ENCODE results near the gene SEZ6. TPM values are rescaled to one million over a fixed set of nuclear protein-coding genes. Genes with fewer than 3 reads are reported as not detected.
A peak's percentile ranks its signal among the peaks of the same experiment; 100 is the strongest.

The SEZ6 gene
- total RNA-seq, 2 donors from 2014 or later = 0.43 TPM; not detected in 1

- no peaks in the 10 kb centered on the region for H3K36me3 Mint-ChIP-seq
- H3K27ac Mint-ChIP-seq = no peak overlapping the region
- H3K9me3 Mint-ChIP-seq = no peaks in the 10 kb centered on the region
- no peak for DNase-seq (ENCODE audit: low spot score in 2 of 2)
- no peak for ATAC-seq
Observed at GRCh38 chr17:28992625-28993600, 12.9 kb downstream of the SEZ6 start.

GRCh38 chr17:28992185-28992584 is 13.6 kb downstream of the SEZ6 start:
- Mint-ChIP-seq H3K36me3 (no peaks in the 10 kb centered on the region), H3K9me3 (no peaks in the 10 kb centered on the region), H3K27ac (no peak overlapping the region)
- DNase-seq (ENCODE audit: low spot score in 2 of 2) (no peak), ATAC-seq (no peak)

GRCh38 chr17:28991779-28992178 is 14.1 kb downstream of the SEZ6 start:
- no peak overlapping the region for H3K27ac Mint-ChIP-seq
- DNase-seq (ENCODE audit: low spot score in 2 of 2) (no peak), ATAC-seq (no peak)
- no peaks in the 10 kb centered on the region for H3K36me3 Mint-ChIP-seq
- no peaks in the 10 kb centered on the region for H3K9me3 Mint-ChIP-seq

- ATAC-seq (no peak), DNase-seq (ENCODE audit: low spot score in 2 of 2) (no peak)
- H3K27ac Mint-ChIP-seq = no peak overlapping the region
- no peaks in the 10 kb centered on the region for H3K9me3 Mint-ChIP-seq
- H3K36me3 Mint-ChIP-seq = no peaks in the 10 kb centered on the region
Observed at GRCh38 chr17:28989028-28989427, 16.8 kb downstream of the SEZ6 start.

GRCh38 chr17:28988475-28988874 is 17.4 kb downstream of the SEZ6 start:
- DNase-seq (ENCODE audit: low spot score in 2 of 2) (no peak), ATAC-seq (no peak)
- H3K9me3 Mint-ChIP-seq = peaks cover 0 to 3% of the 10 kb centered on the region in 2 donors
- H3K27ac Mint-ChIP-seq = no peak overlapping the region
- H3K36me3 Mint-ChIP-seq = no peaks in the 10 kb centered on the region

- ATAC-seq = no peak
- Mint-ChIP-seq H3K27ac (peak overlapping the region in 1 of 2 donors; percentile 44), H3K9me3 (peaks cover 3 to 7% of the 10 kb centered on the region in 2 donors), H3K36me3 (no peaks in the 10 kb centered on the region)
- DNase-seq (ENCODE audit: low spot score in 2 of 2) = no peak
Observed at GRCh38 chr17:28986714-28987655, 18.8 kb downstream of the SEZ6 start.

- ATAC-seq = no peak
- Mint-ChIP-seq H3K9me3 (peaks cover 4 to 7% of the 10 kb centered on the region in 2 donors), H3K36me3 (no peaks in the 10 kb centered on the region), H3K27ac (peak overlapping the region in 1 of 2 donors; percentile 44)
- DNase-seq (ENCODE audit: low spot score in 2 of 2) = no peak
Observed at GRCh38 chr17:28985950-28986713, 19.7 kb downstream of the SEZ6 start.

- peak overlapping the region in 1 of 2 donors; percentile 94 for H3K27ac Mint-ChIP-seq
- no peak for ATAC-seq
Observed at GRCh38 chr17:28983286-28984230, 22.3 kb downstream of the SEZ6 start.

GRCh38 chr17:28982131-28982793 is 23.6 kb downstream of the SEZ6 start:
- ATAC-seq = peak; percentile 83 to 92

More at GRCh38 chr17:28983286-28984230, 22.3 kb downstream of the SEZ6 start:
- peaks cover 4 to 7% of the 10 kb centered on the region in 2 donors for H3K9me3 Mint-ChIP-seq
- no peaks in the 10 kb centered on the region for H3K36me3 Mint-ChIP-seq
- DNase-seq (ENCODE audit: low spot score in 2 of 2) = no peak

GRCh38 chr17:28978356-28978964 is 27.4 kb downstream of the SEZ6 start:
- DNase-seq (ENCODE audit: low spot score in 2 of 2) = no peak
- Mint-ChIP-seq H3K27ac (no peak overlapping the region), H3K36me3 (no peaks in the 10 kb centered on the region), H3K9me3 (peaks cover 4 to 5% of the 10 kb centered on the region in 2 donors)
- no peak for ATAC-seq

More at GRCh38 chr17:28982131-28982793, 23.6 kb downstream of the SEZ6 start:
- no peaks in the 10 kb centered on the region for H3K36me3 Mint-ChIP-seq
- peaks cover 4 to 7% of the 10 kb centered on the region in 2 donors for H3K9me3 Mint-ChIP-seq
- peak; percentile 18 to 63 for DNase-seq (ENCODE audit: low spot score in 2 of 2)
- H3K27ac Mint-ChIP-seq = peak overlapping the region; percentile 87 to 94

GRCh38 chr17:28977659-28978355 is 28.0 kb downstream of the SEZ6 start:
- Mint-ChIP-seq H3K9me3 (peaks cover 0 to 4% of the 10 kb centered on the region in 2 donors), H3K27ac (no peak overlapping the region), H3K36me3 (no peaks in the 10 kb centered on the region)
- ATAC-seq = no peak
- no peak for DNase-seq (ENCODE audit: low spot score in 2 of 2)

GRCh38 chr17:28975646-28976045 is 30.2 kb downstream of the SEZ6 start:
- no peak overlapping the region for H3K27ac Mint-ChIP-seq
- H3K9me3 Mint-ChIP-seq = no peaks in the 10 kb centered on the region
- H3K36me3 Mint-ChIP-seq = no peaks in the 10 kb centered on the region
- DNase-seq (ENCODE audit: low spot score in 2 of 2) (no peak), ATAC-seq (no peak)

GRCh38 chr17:28975031-28975430 is 30.8 kb downstream of the SEZ6 start:
- no peaks in the 10 kb centered on the region for H3K36me3 Mint-ChIP-seq
- no peak for ATAC-seq
- DNase-seq (ENCODE audit: low spot score in 2 of 2) = no peak
- H3K27ac Mint-ChIP-seq = no peak overlapping the region
- H3K9me3 Mint-ChIP-seq = no peaks in the 10 kb centered on the region

GRCh38 chr17:28974451-28974850 is 31.4 kb downstream of the SEZ6 start:
- no peak for DNase-seq (ENCODE audit: low spot score in 2 of 2)
- no peak for ATAC-seq
- peak overlapping the region in 1 of 2 donors; percentile 28 for H3K27ac Mint-ChIP-seq
- H3K36me3 Mint-ChIP-seq = no peaks in the 10 kb centered on the region
- no peaks in the 10 kb centered on the region for H3K9me3 Mint-ChIP-seq
